GM13977 (cell line): Measurements from ENCODE around the gene SDCCAG8.

Experiments
- DNase-seq: peaks from one replicate; pipeline ENCODE4 v3.0.0; 2012; ENCODE audit warnings: low spot score
- CTCF ChIP-seq: IDR thresholded peaks from 2 replicates; pipeline ENCODE4 v1.5.1; 2012; ENCODE audit warnings: mild to moderate bottlenecking, control low read depth; ENCODE audit not compliant: insufficient read depth; ENCODE audit errors: extremely low read depth, missing control alignments
- in situ Hi-C: fragments of 300-500 bp; cut with MboI; formaldehyde crosslinking; loops from one replicate; pipeline ENCODE4 v1.12.0; 2022; ENCODE audit warnings: low sequenced_read_pairs, low pct_unique_long_range_greater_than_20kb, mixed read lengths, inconsistent platforms; ENCODE audit not compliant: unreplicated experiment

The SDCCAG8 gene

GRCh38 chr1:243244432-243244841 lies 11.4 kb upstream of the SDCCAG8 start:
- in situ Hi-C loops, result no loop called here
- DNase-seq, result no peak
- no peak for TF ChIP-seq CTCF

- in situ Hi-C loops, result no loop called here
- TF ChIP-seq CTCF, result no peak
- DNase-seq, result no peak
Measured at GRCh38 chr1:243246916-243247315, 8.9 kb upstream of the SDCCAG8 start.

DNA sequence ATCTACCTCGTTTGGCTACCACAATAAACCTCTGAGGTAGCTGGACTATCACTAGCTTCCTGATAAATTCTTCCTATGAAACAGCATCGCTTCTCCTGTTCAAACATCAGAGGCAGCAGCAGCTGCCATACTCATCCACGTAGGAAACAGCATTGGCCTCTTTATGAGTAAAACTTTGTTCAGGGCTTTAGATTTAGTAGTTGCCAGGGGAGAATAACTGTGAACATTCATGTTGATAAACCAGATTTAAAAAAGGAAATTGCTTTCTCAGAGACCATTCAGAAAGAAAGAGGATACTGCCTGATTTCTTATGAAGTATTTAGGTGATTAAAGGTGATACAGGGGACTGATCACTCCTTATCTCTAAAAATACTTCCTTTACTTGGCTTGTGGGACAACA lies 7.9 kb upstream of the SDCCAG8 start:
- no peak for TF ChIP-seq CTCF
- DNase-seq, result no peak
- in situ Hi-C loops, result no loop called here

DNA sequence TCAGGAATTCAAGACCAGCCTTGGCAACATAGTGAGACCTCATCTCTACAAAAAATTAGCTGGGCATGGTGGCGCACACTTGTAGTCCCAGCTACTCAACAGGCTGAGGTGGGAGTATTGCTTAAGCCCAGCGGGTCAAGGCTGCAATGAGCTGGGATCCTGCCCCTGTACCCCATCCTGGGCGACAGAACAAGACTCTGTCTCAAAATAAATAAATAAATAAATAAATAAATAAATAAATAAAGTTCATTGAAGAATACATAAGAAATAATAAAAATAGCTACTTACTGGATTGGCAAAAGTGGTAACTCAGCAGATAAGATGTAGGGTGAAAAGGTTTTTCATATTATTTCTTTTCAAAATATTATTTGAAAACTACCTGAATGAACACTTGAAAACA lies 6.6 kb upstream of the SDCCAG8 start:
- no peak for TF ChIP-seq CTCF
- no peak for DNase-seq
- in situ Hi-C loops, result no loop called here

DNA sequence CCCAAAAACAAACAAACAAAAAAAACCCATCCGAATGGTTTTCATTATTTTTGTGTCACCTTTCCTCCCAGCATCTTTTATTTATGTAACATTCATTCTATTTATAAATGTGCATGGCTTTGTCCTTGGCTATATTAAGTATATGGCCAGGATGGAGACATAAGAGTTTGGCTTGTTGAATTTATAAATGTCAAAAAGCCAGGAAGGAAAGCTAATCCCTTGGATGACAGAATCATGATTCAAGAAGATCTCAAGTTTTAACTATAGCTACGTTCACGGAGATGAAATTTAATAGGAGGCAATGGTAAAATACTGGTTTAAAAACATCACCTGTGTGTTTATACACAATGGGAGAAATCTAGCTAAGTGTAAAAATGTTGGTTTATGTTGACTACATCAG lies 5.7 kb upstream of the SDCCAG8 start:
- no peak for DNase-seq
- in situ Hi-C loops, result no loop called here
- TF ChIP-seq CTCF, result no peak

DNA sequence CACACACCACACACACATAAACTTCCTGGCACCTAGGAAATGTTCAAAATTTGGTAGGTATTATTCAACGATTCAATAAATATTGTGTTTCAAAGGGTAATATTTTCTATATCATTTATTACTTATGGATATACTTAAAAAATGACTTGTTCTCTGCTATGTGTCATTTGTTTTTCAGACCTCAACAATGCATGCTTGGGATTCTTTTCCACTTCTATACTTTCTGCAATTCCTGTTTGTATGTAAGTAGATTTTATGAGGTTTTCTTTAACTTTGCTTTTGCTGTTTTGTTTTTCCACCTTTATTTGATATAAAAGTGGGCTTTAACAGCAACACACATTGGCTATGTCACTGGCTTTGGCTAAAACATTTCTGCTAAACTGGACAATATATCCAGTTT lies 4.3 kb upstream of the SDCCAG8 start:
- TF ChIP-seq CTCF, result no peak

More for the DNA sequence above, 4.3 kb upstream of the SDCCAG8 start:
- in situ Hi-C loops, result no loop called here
- DNase-seq, result no peak
